HUES64 (cell line): ENCODE results near the gene RPS19BP1.
A peak's percentile ranks its signal among the peaks of the same experiment; 100 is the strongest.

Experiments
- H3K27ac ChIP-seq: 2 replicates; pipeline ENCODE4 v1.7.0; 2013; ENCODE audit warnings: low read depth, low read length, inconsistent platforms
- H3K27me3 ChIP-seq: 2 replicates; pipeline ENCODE4 v1.6.1; 2013; ENCODE audit warnings: mild to moderate bottlenecking, low read length; ENCODE audit not compliant: insufficient read depth
- H3K36me3 ChIP-seq: 2 replicates; pipeline ENCODE4 v1.6.1; 2013; ENCODE audit warnings: mild to moderate bottlenecking, low read length; ENCODE audit not compliant: insufficient read depth
- H3K4me1 ChIP-seq: 2 replicates; pipeline ENCODE4 v1.6.1; 2013; ENCODE audit warnings: mild to moderate bottlenecking, low read length, moderate library complexity; ENCODE audit not compliant: insufficient read depth
- H3K4me3 ChIP-seq: 2 replicates; pipeline ENCODE4 v1.5.1; 2013; ENCODE audit warnings: mild to moderate bottlenecking, low read length, moderate library complexity
- H3K9ac ChIP-seq: 2 replicates; pipeline ENCODE4 v1.6.1; 2013; ENCODE audit warnings: mild to moderate bottlenecking, low read depth, low read length
- H3K9me3 ChIP-seq: 2 replicates; pipeline ENCODE4 v1.6.1; 2013; ENCODE audit warnings: low read depth, low read length; ENCODE audit not compliant: insufficient read depth
- WGBS: fragments of 150-250, 120-280 bp; methylation state at CpG from one replicate; pipeline ENCODE4 v1.1.7; 2013; ENCODE audit warnings: missing lambda C conversion rate; 5-methylcytosine and 5-hydroxymethylcytosine counted together

The RPS19BP1 gene

GRCh38 chr22:39535831-39536449, 3.4 kb upstream of the RPS19BP1 start:
- Histone ChIP-seq H3K4me1 (peaks cover 34% of the 10 kb centered on the region), H3K9me3 (no peaks in the 10 kb centered on the region), H3K27ac (no peak overlapping the region), H3K27me3 (no peaks in the 10 kb centered on the region), H3K36me3 (peaks cover 3% of the 10 kb centered on the region; the same call in 1 of the 2 replicates), H3K9ac (no peak overlapping the region), H3K4me3 (no peak overlapping the region)
- 92% methylated on average over 15 of the region's 15 CpGs for WGBS

- Histone ChIP-seq H3K27me3 (no peaks in the 10 kb centered on the region), H3K9me3 (no peaks in the 10 kb centered on the region), H3K36me3 (peaks cover 8% of the 10 kb centered on the region), H3K4me3 (peak overlapping the region; percentile 32; the same call in 1 of the 2 replicates), H3K4me1 (peaks cover 36% of the 10 kb centered on the region), H3K27ac (no peak overlapping the region), H3K9ac (no peak overlapping the region)
- WGBS, result 42% methylated on average over 13 of the region's 13 CpGs
Observed at GRCh38 chr22:39535357-39535725, 2.8 kb upstream of the RPS19BP1 start.

- Histone ChIP-seq H3K36me3 (peaks cover 13% of the 10 kb centered on the region), H3K4me1 (peaks cover 36% of the 10 kb centered on the region), H3K9me3 (no peaks in the 10 kb centered on the region), H3K27me3 (no peaks in the 10 kb centered on the region), H3K9ac (peak overlapping the region; percentile 59), H3K4me3 (peak overlapping the region; percentile 45), H3K27ac (peak overlapping the region; percentile 47; the same call in 1 of the 2 replicates)
- WGBS, result 11% methylated on average over 39 of the region's 41 CpGs
Observed at GRCh38 chr22:39534591-39535356, 2.2 kb upstream of the RPS19BP1 start.

GRCh38 chr22:39534092-39534506, 1.6 kb upstream of the RPS19BP1 start:
- H3K9ac ChIP-seq, result peak overlapping the region; percentile 59; the same call in 1 of the 2 replicates
- no peaks in the 10 kb centered on the region for H3K27me3 ChIP-seq
- peaks cover 18% of the 10 kb centered on the region for H3K36me3 ChIP-seq
- H3K27ac ChIP-seq, result peak overlapping the region; percentile 47; the same call in 1 of the 2 replicates
- peaks cover 36% of the 10 kb centered on the region for H3K4me1 ChIP-seq
- 78% methylated on average over 12 of the region's 12 CpGs for WGBS
- H3K4me3 ChIP-seq, result peak overlapping the region; percentile 45; the same call in 1 of the 2 replicates
- no peaks in the 10 kb centered on the region for H3K9me3 ChIP-seq

GRCh38 chr22:39530692-39531331, 1.7 kb downstream of the RPS19BP1 start:
- WGBS, result 75% methylated on average over 9 of the region's 9 CpGs
- Histone ChIP-seq H3K27ac (no peak overlapping the region), H3K4me1 (peaks cover 36% of the 10 kb centered on the region), H3K9ac (no peak overlapping the region), H3K4me3 (peak overlapping the region; percentile 16), H3K27me3 (no peaks in the 10 kb centered on the region), H3K9me3 (no peaks in the 10 kb centered on the region), H3K36me3 (peaks cover 27% of the 10 kb centered on the region)

GRCh38 chr22:39530116-39530515, 2.4 kb downstream of the RPS19BP1 start:
- H3K4me3 ChIP-seq, result no peak overlapping the region
- no peaks in the 10 kb centered on the region for H3K9me3 ChIP-seq
- H3K9ac ChIP-seq, result no peak overlapping the region
- no peak overlapping the region for H3K27ac ChIP-seq
- WGBS, result 95% methylated on average over 6 of the region's 6 CpGs
- H3K4me1 ChIP-seq, result peaks cover 30% of the 10 kb centered on the region
- H3K36me3 ChIP-seq, result peaks cover 32% of the 10 kb centered on the region
- H3K27me3 ChIP-seq, result no peaks in the 10 kb centered on the region

- H3K27ac ChIP-seq, result peak overlapping the region; percentile 1; the same call in 1 of the 2 replicates
- H3K9me3 ChIP-seq, result no peaks in the 10 kb centered on the region
- WGBS, result 75% methylated on average over 17 of the region's 17 CpGs
- H3K4me3 ChIP-seq, result no peak overlapping the region
- H3K36me3 ChIP-seq, result peaks cover 37% of the 10 kb centered on the region
- H3K9ac ChIP-seq, result no peak overlapping the region
- H3K27me3 ChIP-seq, result no peaks in the 10 kb centered on the region
- peaks cover 26% of the 10 kb centered on the region for H3K4me1 ChIP-seq
Observed at GRCh38 chr22:39529487-39529851, 3.1 kb downstream of the RPS19BP1 start.

GRCh38 chr22:39528681-39529486, 3.7 kb downstream of the RPS19BP1 start:
- Histone ChIP-seq H3K27ac (peak overlapping the region; percentile 1; the same call in 1 of the 2 replicates), H3K4me1 (peaks cover 21% of the 10 kb centered on the region), H3K9me3 (no peaks in the 10 kb centered on the region), H3K27me3 (no peaks in the 10 kb centered on the region), H3K9ac (no peak overlapping the region), H3K4me3 (no peak overlapping the region), H3K36me3 (peaks cover 42% of the 10 kb centered on the region)
- WGBS, result 50% methylated on average over 32 of the region's 32 CpGs

GRCh38 chr22:39528080-39528661, 4.4 kb downstream of the RPS19BP1 start:
- Histone ChIP-seq H3K4me3 (no peak overlapping the region), H3K4me1 (peaks cover 18% of the 10 kb centered on the region), H3K36me3 (peaks cover 46% of the 10 kb centered on the region), H3K27me3 (no peaks in the 10 kb centered on the region), H3K9ac (no peak overlapping the region), H3K27ac (no peak overlapping the region), H3K9me3 (no peaks in the 10 kb centered on the region)
- 77% methylated on average over 12 of the region's 12 CpGs for WGBS

GRCh38 chr22:39527481-39527961, 5.0 kb downstream of the RPS19BP1 start:
- no peak overlapping the region for H3K27ac ChIP-seq
- WGBS, result 78% methylated on average over 6 of the region's 6 CpGs
- H3K9me3 ChIP-seq, result no peaks in the 10 kb centered on the region
- H3K4me1 ChIP-seq, result peaks cover 16% of the 10 kb centered on the region
- H3K36me3 ChIP-seq, result peaks cover 53% of the 10 kb centered on the region
- no peaks in the 10 kb centered on the region for H3K27me3 ChIP-seq
- no peak overlapping the region for H3K4me3 ChIP-seq
- H3K9ac ChIP-seq, result no peak overlapping the region
